ENCODE data around the gene CMTM2. TPM values are rescaled to one million over a fixed set of nuclear protein-coding genes. Genes with fewer than 3 reads are reported as not detected.

CMTM2 gene
- total RNA-seq, 4 donors from 2014 or later, result not detected

GRCh38 chr16:66538910-66539309, 40.4 kb upstream of the CMTM2 start:
- Histone ChIP-seq H3K4me1 (no peaks in the 10 kb centered on the region), H3K4me3 (no peak overlapping the region), H3K36me3 (peaks cover 42% of the 10 kb centered on the region), H3K27ac (no peak overlapping the region), H3K27me3 (no peaks in the 10 kb centered on the region), H3K9me3 (no peaks in the 10 kb centered on the region)
- 94% methylated on average over 5 of the region's 5 CpGs for WGBS
- DNase-seq (ENCODE audit: low spot score in 2 of 2), result no peak
- no peak for TF ChIP-seq POLR2AphosphoS5 (IDR thresholded peaks at IDR 0.05)
- TF ChIP-seq EP300 (IDR thresholded peaks at IDR 0.05), result no peak
- TF ChIP-seq POLR2A (IDR thresholded peaks at IDR 0.05), result no peak
- TF ChIP-seq CTCF (IDR thresholded peaks at IDR 0.05), result no peak

GRCh38 chr16:66539623-66540469, 39.4 kb upstream of the CMTM2 start:
- no peak for TF ChIP-seq POLR2AphosphoS5 (IDR thresholded peaks at IDR 0.05)
- no peak for TF ChIP-seq CTCF (IDR thresholded peaks at IDR 0.05)
- no peak for TF ChIP-seq POLR2A (IDR thresholded peaks at IDR 0.05)
- TF ChIP-seq EP300 (IDR thresholded peaks at IDR 0.05), result no peak
- H3K27me3 ChIP-seq, result no peaks in the 10 kb centered on the region
- no peaks in the 10 kb centered on the region for H3K9me3 ChIP-seq
- no peak for DNase-seq (ENCODE audit: low spot score in 2 of 2)
- H3K36me3 ChIP-seq, result peaks cover 38% of the 10 kb centered on the region
- H3K4me1 ChIP-seq, result no peaks in the 10 kb centered on the region
- no peak overlapping the region for H3K27ac ChIP-seq
- no peak overlapping the region for H3K4me3 ChIP-seq
- WGBS, result 81% methylated on average over 3 of the region's 3 CpGs

GRCh38 chr16:66541388-66542355, 37.6 kb upstream of the CMTM2 start:
- H3K27ac ChIP-seq, result no peak overlapping the region
- no peaks in the 10 kb centered on the region for H3K4me1 ChIP-seq
- TF ChIP-seq POLR2A (IDR thresholded peaks at IDR 0.05), result no peak
- TF ChIP-seq CTCF (IDR thresholded peaks at IDR 0.05), result no peak
- TF ChIP-seq EP300 (IDR thresholded peaks at IDR 0.05), result no peak
- TF ChIP-seq POLR2AphosphoS5 (IDR thresholded peaks at IDR 0.05), result no peak
- DNase-seq (ENCODE audit: low spot score in 2 of 2), result no peak
- no peak overlapping the region for H3K4me3 ChIP-seq
- H3K9me3 ChIP-seq, result no peaks in the 10 kb centered on the region
- H3K36me3 ChIP-seq, result peaks cover 29% of the 10 kb centered on the region
- H3K27me3 ChIP-seq, result no peaks in the 10 kb centered on the region
- 88% methylated on average over 18 of the region's 18 CpGs for WGBS

- TF ChIP-seq POLR2AphosphoS5 (IDR thresholded peaks at IDR 0.05), result no peak
- TF ChIP-seq POLR2A (IDR thresholded peaks at IDR 0.05), result no peak
- TF ChIP-seq EP300 (IDR thresholded peaks at IDR 0.05), result no peak
- no peak for TF ChIP-seq CTCF (IDR thresholded peaks at IDR 0.05)
- Histone ChIP-seq H3K4me3 (no peak overlapping the region), H3K27ac (no peak overlapping the region), H3K36me3 (peaks cover 22% of the 10 kb centered on the region), H3K4me1 (peaks cover under 1% of the 10 kb centered on the region), H3K27me3 (no peaks in the 10 kb centered on the region), H3K9me3 (no peaks in the 10 kb centered on the region)
- WGBS, result 78% methylated on average over 3 of the region's 3 CpGs
- DNase-seq (ENCODE audit: low spot score in 2 of 2), result no peak
Measured at GRCh38 chr16:66542396-66542795, 36.9 kb upstream of the CMTM2 start.

- peaks cover 16% of the 10 kb centered on the region for H3K36me3 ChIP-seq
- H3K27ac ChIP-seq, result no peak overlapping the region
- 86% methylated on average over 6 of the region's 6 CpGs for WGBS
- no peak for DNase-seq (ENCODE audit: low spot score in 2 of 2)
- no peak overlapping the region for H3K4me3 ChIP-seq
- H3K27me3 ChIP-seq, result no peaks in the 10 kb centered on the region
- TF ChIP-seq EP300 (IDR thresholded peaks at IDR 0.05) (no peak), POLR2AphosphoS5 (IDR thresholded peaks at IDR 0.05) (no peak), POLR2A (IDR thresholded peaks at IDR 0.05) (no peak), CTCF (IDR thresholded peaks at IDR 0.05) (no peak)
- H3K9me3 ChIP-seq, result no peaks in the 10 kb centered on the region
- H3K4me1 ChIP-seq, result peaks cover 12% of the 10 kb centered on the region
Measured at GRCh38 chr16:66543541-66543940, 35.7 kb upstream of the CMTM2 start.

Data from suprapubic skin (tissue), 4 donors.